GM18951 (cell line): ENCODE data around the gene SYF2.

Source experiments
- POLR2A ChIP-seq: IDR thresholded peaks from 4 replicates; pipeline ENCODE4 v1.6.1; 2011; ENCODE audit warnings: mild to moderate bottlenecking; ENCODE audit not compliant: insufficient read length, insufficient read depth; ENCODE audit errors: extremely low read depth
- in situ Hi-C: fragments of 300-500 bp; cut with MboI; formaldehyde crosslinking; loops from one replicate; pipeline ENCODE4 v1.12.0; 2022; ENCODE audit warnings: low sequenced_read_pairs, mixed read lengths, inconsistent platforms; ENCODE audit not compliant: unreplicated experiment

SYF2 gene

DNA sequence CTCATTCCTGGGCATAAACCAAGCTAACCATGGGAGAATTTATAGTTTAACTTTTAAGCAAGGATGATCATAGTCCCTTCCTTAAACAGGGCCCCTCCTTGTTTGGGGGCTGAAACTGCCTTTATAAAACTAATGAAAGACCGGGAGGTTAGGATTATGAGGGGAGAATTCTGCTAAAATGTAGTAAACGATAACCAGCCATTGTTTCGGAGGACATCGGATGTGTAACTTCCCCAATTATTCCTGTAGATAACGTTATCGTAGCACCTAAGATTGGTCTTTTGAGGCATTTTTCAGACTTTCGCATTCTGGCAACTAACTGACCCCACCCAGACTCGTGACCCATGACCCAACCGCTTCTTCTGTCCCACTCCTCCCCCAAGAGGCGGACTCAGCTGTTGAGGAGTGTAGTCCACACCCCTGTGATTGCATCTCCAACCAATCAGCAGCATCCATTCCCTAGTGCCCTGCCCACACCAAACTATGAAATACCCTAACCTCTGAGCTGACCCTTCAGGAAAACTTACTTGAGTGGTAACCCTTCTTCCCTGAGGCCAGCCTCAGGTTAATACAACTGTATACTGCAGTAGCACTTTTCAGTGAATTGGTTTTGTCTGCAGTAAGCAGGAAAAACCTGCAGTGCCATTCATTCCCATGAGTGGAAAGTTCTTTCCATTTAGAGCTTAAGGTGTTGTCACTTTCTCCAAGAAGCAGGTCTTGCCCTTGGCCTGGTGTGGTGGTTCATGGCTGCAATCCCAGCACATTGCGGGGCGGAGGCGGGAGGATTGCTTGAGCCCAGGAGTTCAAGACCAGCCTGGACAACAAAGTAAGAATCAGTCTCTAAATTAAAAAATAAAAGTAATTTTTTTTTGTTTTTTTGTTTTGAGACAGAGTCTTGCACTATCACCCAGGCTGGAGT, 823 bp upstream of the SYF2 start:
- in situ Hi-C loops = loop anchor here (10.0 kb wide), 1 partner anchor 112 kb away; no protein-coding TSS in a partner anchor
- peak; percentile 31 for TF ChIP-seq POLR2A

DNA sequence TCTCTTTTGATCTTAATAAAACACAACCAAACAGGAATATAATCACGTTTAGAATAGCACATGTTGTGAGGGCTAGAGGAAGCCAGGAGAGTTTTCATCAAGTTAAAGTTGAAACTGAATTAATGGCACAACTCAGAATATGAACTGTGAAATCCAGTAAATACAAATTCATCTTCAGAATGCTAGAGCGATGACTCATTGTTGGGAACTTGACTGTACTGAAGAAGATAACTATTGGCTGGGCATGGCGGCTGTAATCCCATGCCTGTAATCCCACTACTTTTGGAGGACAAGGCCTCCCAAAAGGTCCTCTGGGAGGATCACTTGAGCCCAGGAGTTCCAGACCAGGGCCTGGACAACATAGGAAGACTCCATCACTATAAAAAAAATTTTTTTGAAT, 8.8 kb downstream of the SYF2 start:
- TF ChIP-seq POLR2A = no peak
- in situ Hi-C loops = no loop called here

DNA sequence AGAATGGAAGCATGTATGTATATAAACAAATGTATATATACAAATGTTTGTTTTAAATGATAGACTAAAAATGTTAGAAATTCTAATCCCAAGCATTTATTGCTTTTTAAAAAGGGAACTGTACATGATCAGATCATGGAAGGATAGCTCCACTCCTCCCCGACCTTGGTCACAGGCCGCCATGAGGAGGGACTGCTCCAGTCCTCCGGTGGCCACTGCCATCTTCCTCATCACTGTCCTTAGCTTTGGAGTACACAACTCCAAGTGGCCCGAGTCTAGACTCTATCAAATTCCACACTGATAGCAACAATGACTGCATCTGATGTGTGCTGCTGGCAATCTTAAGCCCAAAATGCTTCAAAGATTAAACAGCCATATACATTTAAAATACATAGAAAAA, 9.7 kb downstream of the SYF2 start:
- in situ Hi-C loops = no loop called here
- no peak for TF ChIP-seq POLR2A

DNA sequence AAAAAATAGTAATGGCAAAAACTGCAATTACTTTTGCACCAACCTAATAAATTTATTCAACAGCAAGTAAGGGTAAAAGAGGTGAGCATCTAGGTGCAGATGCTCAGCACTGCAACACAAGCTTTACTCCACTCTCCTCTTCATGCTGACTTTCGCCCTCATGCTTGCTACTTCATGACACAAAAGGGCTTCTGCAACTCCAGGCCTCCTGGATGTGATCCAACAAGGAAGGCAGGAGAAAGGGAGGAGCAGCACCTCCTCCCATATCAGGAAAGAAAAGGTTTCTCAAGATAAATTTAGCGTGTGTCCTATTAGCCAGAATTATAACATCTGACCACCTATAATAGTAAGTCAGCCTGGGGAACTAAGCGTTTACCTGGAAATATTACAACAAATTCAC, 11.6 kb downstream of the SYF2 start:
- TF ChIP-seq POLR2A = no peak
- in situ Hi-C loops = no loop called here

DNA sequence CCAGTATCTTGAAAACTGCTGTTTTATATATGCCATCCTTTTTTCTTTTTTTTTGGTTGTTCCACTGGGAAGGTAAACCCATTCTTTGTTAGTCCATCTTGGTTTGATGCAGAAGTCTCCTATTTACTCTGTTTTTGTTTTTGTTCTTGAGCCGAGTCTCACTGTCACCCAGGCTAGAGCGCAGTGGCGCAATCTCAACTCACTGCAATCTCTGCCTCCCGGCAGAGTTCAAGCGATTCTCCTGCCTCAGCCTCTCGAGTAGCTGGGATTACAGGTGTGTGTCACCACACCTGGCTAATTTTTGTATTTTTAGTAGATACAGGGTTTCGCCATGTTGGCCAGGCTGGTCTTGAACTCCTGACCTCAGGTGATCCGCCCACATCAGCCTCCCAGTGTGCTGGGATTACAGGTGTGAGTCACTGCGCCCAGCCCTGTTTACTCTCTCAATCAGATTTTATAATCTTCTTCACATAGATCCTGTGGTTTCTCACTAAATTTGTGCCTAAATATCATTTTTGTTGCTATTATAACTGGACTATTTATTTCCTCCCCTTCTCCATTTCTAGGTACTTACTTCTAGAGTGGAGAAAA, 12.5 kb downstream of the SYF2 start:
- in situ Hi-C loops = no loop called here
- no peak for TF ChIP-seq POLR2A

DNA sequence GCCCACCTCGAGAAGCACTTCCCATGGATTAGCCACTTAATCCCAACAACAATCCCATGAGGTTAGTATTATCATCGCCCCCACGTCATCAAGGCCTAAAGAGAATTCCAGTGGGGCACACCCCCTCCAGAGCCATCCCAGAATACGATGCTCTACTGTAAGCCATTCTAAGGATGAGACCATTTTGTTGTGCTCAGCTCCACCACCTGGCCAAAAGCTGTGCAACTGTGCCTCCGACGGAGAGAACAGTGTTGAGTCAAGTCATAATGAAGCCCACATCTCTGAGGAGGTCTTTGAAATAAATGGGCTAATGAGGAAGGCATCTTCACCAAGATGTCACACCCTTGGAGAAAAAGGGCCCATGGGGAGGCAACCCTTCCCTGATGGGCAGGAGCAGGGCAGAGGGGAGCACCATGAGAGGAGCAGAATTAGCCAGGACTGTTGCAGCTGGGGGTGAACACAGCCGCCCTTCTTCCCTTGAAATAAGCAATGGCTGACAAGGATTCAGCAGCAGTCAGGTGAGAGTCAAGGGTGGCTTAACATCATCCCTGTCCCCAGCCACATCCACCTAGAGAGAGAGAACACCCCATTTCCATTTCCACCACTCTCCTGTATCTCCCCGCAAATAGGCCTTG, 14.6 kb downstream of the SYF2 start:
- in situ Hi-C loops = no loop called here
- no peak for TF ChIP-seq POLR2A

DNA sequence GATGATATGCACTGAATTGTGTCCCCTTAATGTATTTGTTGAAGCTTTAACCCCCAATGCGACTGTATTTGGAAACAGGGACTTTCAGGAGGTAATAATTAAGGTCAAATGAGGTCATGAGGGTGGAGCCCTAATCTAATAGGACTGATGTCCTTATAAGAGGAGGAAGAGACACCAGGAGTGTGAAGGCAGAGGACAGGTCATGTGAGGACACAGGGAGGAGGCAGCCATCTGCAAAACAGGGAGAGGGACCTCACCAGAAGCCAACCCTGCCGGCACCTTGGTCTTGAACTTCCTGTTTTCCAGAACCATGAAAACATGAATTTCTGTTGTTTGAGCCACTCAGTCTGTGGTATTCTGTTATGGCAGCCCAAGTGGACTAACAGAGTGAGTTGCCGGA, 15.3 kb downstream of the SYF2 start:
- in situ Hi-C loops = no loop called here
- no peak for TF ChIP-seq POLR2A

DNA sequence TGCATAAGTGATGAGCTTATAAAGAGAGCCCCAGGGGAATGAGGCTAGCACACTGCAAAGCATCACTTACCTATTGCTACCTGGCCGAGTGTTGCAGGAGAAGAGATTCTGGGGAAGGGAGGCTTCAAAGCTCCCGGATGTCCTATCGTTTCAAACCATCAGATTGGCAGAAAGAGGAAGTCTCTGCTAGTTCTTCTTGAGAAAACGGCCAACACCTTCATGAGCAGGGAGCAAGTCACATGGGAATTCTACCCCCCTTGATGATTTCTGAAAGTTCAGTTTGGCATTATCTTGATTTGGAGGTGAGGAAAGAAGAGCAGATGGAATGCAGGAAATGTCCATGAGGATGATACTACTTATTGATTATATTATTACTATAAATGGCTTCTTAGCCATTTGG, 16.2 kb downstream of the SYF2 start:
- in situ Hi-C loops = no loop called here

DNA sequence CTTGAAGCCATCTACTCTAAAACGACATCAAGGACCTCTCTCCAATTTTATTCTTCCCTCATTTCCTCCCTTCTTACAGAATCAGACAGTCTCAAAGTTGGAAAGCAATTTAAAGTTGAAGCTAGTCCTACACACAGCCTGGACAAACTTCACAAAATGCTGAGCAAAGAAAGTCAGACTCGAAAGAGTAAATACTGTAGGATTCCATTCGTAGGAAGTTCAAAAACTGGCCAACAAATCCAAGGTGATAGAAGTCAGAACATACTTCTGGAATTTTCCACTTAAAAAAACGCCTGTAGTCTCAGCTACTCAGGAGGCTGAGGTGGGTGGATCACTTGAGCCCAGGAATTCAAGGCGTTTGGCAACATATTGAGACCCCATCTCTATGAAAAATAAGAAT, 19.6 kb downstream of the SYF2 start:
- no peak for TF ChIP-seq POLR2A
- in situ Hi-C loops = no loop called here

More for the DNA sequence above, 16.2 kb downstream of the SYF2 start:
- TF ChIP-seq POLR2A = no peak

DNA sequence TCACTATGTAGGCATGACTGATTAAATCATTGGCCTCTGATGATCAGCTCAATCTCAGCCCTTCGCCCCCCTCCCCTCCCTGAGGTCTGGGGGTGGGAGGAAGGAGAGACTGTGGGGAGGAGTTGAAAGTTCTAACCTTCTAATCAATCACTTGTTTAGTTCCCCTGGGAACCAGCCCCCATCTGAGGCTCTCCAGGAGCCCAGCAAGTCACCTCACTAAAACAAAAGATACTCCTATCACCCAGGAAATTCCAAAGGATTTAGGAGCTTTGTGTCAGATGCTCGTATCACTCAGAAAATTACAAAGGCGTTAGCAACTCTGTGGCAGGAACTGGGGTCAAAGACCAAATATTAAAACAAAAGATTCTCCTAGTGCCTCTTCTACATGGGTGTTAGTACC, 21.6 kb downstream of the SYF2 start:
- in situ Hi-C loops = no loop called here
- no peak for TF ChIP-seq POLR2A

DNA sequence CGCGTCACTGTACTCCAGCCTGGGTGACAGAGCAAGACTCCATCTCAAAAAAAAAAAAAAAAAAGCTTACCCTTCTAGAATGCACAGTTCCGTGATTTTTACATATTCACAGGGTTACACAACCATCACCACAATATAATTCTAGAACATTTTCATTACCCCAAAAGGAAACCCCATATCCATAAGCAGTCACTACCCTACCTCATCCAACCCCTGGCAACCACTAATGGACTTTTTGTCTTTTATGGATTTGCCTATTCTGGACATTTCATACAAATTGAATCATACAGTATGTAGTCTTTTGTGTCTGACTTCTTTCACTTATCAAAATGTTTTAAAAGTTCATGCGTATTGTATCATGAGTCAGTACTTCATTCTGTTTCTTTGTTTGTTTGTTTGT, 22.8 kb downstream of the SYF2 start:
- in situ Hi-C loops = loop anchor here (5.0 kb wide), 1 partner anchor 362 kb away; no protein-coding TSS in a partner anchor
- TF ChIP-seq POLR2A = no peak

DNA sequence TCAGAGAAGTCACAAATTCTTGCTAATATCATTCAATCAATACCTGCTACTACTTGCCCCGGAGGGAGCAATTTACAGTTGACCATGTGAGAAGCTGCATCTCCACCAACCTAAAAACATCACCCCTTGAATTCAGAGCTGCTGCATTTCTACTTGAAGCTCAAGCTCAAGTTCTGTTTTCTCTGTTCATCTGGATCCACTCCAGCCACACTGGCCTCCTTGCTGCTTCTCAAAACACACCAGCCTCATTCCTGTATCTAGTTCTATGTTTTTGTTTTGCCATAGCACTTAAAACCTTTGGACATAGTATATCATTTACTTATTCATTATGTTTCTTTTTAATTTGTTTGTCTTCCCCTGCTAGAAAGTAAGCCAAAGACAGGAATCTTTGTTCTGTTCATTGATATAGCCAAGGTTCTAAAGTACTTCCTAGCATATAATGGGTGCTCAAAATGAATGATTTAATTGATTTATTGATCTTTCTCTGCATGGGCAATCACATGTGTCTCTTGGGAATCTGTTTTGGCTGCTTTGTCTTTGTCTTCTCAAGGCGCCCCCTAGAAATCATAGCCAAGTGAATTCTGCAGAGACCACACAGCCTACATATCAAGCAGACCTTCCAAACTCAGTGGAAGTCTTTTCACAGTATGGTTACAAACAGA, 23.6 kb downstream of the SYF2 start:
- in situ Hi-C loops = loop anchor here (5.0 kb wide), 1 partner anchor 361 kb away; no protein-coding TSS in a partner anchor
- no peak for TF ChIP-seq POLR2A

DNA sequence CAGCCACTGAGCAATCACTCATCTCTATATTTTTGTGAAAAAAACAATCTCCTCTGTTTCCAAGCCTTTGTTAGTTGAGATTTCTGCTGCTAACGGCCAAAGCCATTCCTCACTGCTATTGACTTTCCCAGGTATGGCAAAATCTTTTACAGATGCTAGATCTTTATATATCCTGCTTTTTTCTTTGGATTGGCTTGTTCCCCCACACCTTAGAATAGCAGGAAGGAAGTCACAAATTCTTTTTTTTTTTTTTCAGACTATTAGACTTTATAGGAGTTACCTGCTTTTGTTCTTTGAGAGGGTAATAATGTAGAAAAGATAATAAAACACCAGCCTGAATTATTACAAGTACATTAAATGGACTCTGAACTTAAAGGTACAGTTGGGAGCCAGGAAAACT, 24.2 kb downstream of the SYF2 start:
- no peak for TF ChIP-seq POLR2A
- in situ Hi-C loops = loop anchor here (5.0 kb wide), 1 partner anchor 361 kb away; no protein-coding TSS in a partner anchor
